T-helper 2 cell (primary cell): ENCODE data around the gene KLF15.
"Not testable (repeated sequence)": the region's sequence is repeated elsewhere in the genome, so short reads cannot be mapped to it uniquely, and the experiment has no call there.

Experiments used
- DNase-seq, 5 experiments: peaks; one replicate each; pipeline versions ENCODE4 v3.0.0 to v3.0.0-alpha.2; 2012 to 2022

Gene KLF15

GRCh38 chr3:126345641-126346460, 11.4 kb downstream of the KLF15 start:
- no peak for DNase-seq

- no peak for DNase-seq
These were observed 12.0 kb downstream of the KLF15 start for GRCh38 chr3:126345231-126345630.

- no peak for DNase-seq
These were observed 12.7 kb downstream of the KLF15 start for GRCh38 chr3:126344380-126345041.

- no peak for DNase-seq
These were observed 13.6 kb downstream of the KLF15 start for GRCh38 chr3:126343649-126344035.

- DNase-seq = no peak
These were observed 14.1 kb downstream of the KLF15 start for GRCh38 chr3:126342991-126343648.

GRCh38 chr3:126342211-126342610, 15.0 kb downstream of the KLF15 start:
- DNase-seq = no peak

GRCh38 chr3:126341755-126342150, 15.5 kb downstream of the KLF15 start:
- DNase-seq = no peak

- no peak for DNase-seq
These were observed 16.1 kb downstream of the KLF15 start for GRCh38 chr3:126340943-126341754.

- DNase-seq = no peak
These were observed 16.6 kb downstream of the KLF15 start for GRCh38 chr3:126340596-126340942.

GRCh38 chr3:126340081-126340511, 17.1 kb downstream of the KLF15 start:
- DNase-seq = no peak

GRCh38 chr3:126339466-126339865, 17.7 kb downstream of the KLF15 start:
- DNase-seq = no peak

- no peak for DNase-seq
These were observed 18.4 kb downstream of the KLF15 start for GRCh38 chr3:126338790-126339288.

- DNase-seq = no peak
These were observed 19.1 kb downstream of the KLF15 start for GRCh38 chr3:126337980-126338651.

- not testable (repeated sequence) for DNase-seq
These were observed 25.3 kb downstream of the KLF15 start for GRCh38 chr3:126331812-126332336.

GRCh38 chr3:126329927-126330725, 27.1 kb downstream of the KLF15 start:
- DNase-seq = no peak

- no peak for DNase-seq
These were observed 30.6 kb downstream of the KLF15 start for GRCh38 chr3:126326629-126327028.

- no peak for DNase-seq
These were observed 34.8 kb downstream of the KLF15 start for GRCh38 chr3:126322181-126322967.

GRCh38 chr3:126321490-126321889, 35.7 kb downstream of the KLF15 start:
- no peak for DNase-seq

GRCh38 chr3:126320517-126321293, 36.5 kb downstream of the KLF15 start:
- no peak for DNase-seq
